ENCODE results near the gene ATXN7L2. TPM values are rescaled to one million over a fixed set of nuclear protein-coding genes. Genes with fewer than 3 reads are reported as not detected.
A peak's percentile ranks its signal among the peaks of the same experiment; 100 is the strongest.

Gene ATXN7L2
- total and polyA plus RNA-seq, 2 of the 8 experiments (the other 6 are each of a cell fraction or from before 2014, with no cell fraction given): 8.1 to 9.3 TPM

DNA sequence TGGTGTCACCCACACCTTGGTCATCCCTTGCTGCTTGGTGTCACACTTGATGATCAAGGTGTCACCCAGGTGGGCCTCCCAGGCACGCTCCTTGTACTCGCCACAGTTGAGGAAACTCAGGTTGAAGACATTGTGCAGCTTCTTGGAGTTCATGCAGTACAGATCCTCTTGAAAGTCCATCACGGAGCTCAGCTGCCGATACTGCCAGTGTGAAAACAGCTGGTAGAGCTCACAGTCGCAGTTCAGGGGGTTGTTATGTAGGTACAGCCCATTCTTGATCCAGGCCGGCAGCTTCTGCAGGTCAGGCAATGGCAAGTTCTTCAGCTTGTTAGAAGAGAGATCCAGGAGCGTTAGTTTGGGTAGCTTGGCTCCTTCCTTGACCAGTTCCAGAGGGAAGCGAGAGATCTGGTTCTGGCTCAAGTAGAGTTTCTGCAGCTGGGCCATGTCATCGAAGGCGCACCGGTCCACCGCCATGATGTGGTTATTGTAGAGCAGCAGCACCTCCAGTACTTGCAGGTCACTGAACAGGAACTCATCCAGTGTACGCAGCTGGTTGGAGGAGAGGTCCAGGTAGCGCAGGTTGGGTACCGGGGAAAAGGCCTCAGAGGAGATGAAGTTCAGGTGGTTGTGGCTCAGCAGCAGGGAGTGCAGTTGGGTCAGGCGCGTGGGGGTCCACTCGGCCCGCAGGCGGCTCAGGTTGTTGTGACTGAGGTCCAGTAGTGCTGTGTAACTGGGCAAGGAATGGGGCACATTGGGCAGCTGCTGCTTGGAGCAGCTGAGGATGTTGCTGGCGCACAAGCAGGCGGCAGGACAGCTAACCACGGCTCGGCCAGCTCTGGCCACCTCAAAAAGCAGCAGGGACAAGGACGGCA lies 24.5 kb downstream of the ATXN7L2 start:
- Histone ChIP-seq H3K23ac (ENCODE audit: insufficient read length) (no peak overlapping the region), H2BK120ac (replicated peaks; ENCODE audit: low read depth, low read length) (no peak overlapping the region), H4K8ac (ENCODE audit: extremely low read depth, insufficient read depth, low read length) (0 out of 2 replicates have a peak overlapping the region, but pooled peaks have one; percentile 18), H2AFZ (ENCODE audit: low read length) (no peak overlapping the region), H3K23me2 (ENCODE audit: low read depth, low read length) (peaks cover 10% of the 10 kb centered on the region), H3K9me3 (ENCODE audit: insufficient read depth in 2 of 2, low read depth in 1 of 2, low read length in 1 of 2) (no peaks in the 10 kb centered on the region), H3K79me2 (ENCODE audit: control insufficient read depth in 1 of 2, insufficient read depth in 2 of 2, low read length in 2 of 2) (no peaks in the 10 kb centered on the region), H3K79me1 (ENCODE audit: low read depth, low read length) (no peaks in the 10 kb centered on the region), H2BK15ac (ENCODE audit: low read length) (no peak overlapping the region), H3K4ac (replicated peaks; ENCODE audit: insufficient read length, low read depth, low read length) (no peak overlapping the region), H3K27ac (ENCODE audit: low read depth, low read length) (no peak overlapping the region), H3K9ac (replicated peaks in 1 of 4; ENCODE audit: extremely low read depth in 1 of 4, low read depth in 3 of 4, low read length in 3 of 4) (no peak overlapping the region), H4K91ac (replicated peaks; ENCODE audit: insufficient read length, low read length) (peak overlapping the region; percentile 35), H3K4me3 (ENCODE audit: extremely low read depth in 1 of 4, insufficient read depth in 2 of 4, low read depth in 3 of 4, low read length in 4 of 4) (no peak overlapping the region; a peak in 1 of 8 replicates), H2BK20ac (ENCODE audit: low read length) (no peak overlapping the region), H3K36me3 (ENCODE audit: control insufficient read depth in 2 of 4, insufficient read depth in 4 of 4, low read length in 3 of 4) (no peaks in the 10 kb centered on the region), H4K5ac (ENCODE audit: insufficient read length, low read depth, low read length) (no peak overlapping the region), H3K4me2 (ENCODE audit: insufficient read depth in 1 of 2, low read depth in 2 of 2, low read length in 2 of 2) (peak overlapping the region in 1 of 2 experiments; percentile 97; a peak in 1 of 4 replicates), H3K27me3 (replicated peaks in 1 of 4; ENCODE audit: control insufficient read depth in 3 of 4, extremely low read depth in 1 of 4, insufficient read depth in 3 of 4, low read length in 3 of 4) (peaks cover 0 to 23% (median 15%) of the 10 kb centered on the region in 4 experiments; a peak in 6 of 7 replicates), H3K4me1 (replicated peaks in 1 of 4; ENCODE audit: control insufficient read depth in 3 of 4, insufficient read depth in 4 of 4, low read length in 3 of 4) (peaks cover 0 to 7% (median 3%) of the 10 kb centered on the region in 4 experiments; a peak in 1 of 7 replicates), H4K20me1 (replicated peaks in 1 of 2; ENCODE audit: control insufficient read depth in 1 of 2, insufficient read depth in 2 of 2, low read length in 2 of 2) (peaks cover 2 to 7% of the 10 kb centered on the region in 2 experiments), H3K14ac (ENCODE audit: insufficient read length) (no peak overlapping the region), H3K18ac (ENCODE audit: extremely low read depth, low read length) (no peak overlapping the region), H2BK5ac (ENCODE audit: low read depth, low read length) (no peak overlapping the region), H3K56ac (replicated peaks; ENCODE audit: insufficient read length, low read depth, low read length) (no peak overlapping the region), H2BK12ac (ENCODE audit: low read depth, low read length) (no peak overlapping the region), H2AK5ac (ENCODE audit: low read depth, low read length) (no peak overlapping the region; the same call in 1 of the 2 replicates)
- DNase-seq (ENCODE audit: low read depth in 1 of 2, low spot score in 2 of 2): no peak
- CTCF ChIA-PET (ENCODE audit: partially characterized antibody): interaction anchor here (1.1 to 43.7 kb wide), 5 partner anchors 1 to 476 kb away, joined by 3 to 1755 read pairs (median 666); partner anchors contain the start of genes AHCYL1, AMIGO1, ATXN7L2 and CYB561D1
- WGBS, 2 experiments (ENCODE audit: extremely low coverage in 1 of 2, insufficient coverage in 1 of 2, insufficient read length in 1 of 2, insufficient replicate concordance in 2 of 2, low coverage in 1 of 2, low lambda C conversion rate in 2 of 2, missing lambda C conversion rate in 1 of 2): 94% methylated on average over 25 of the region's 25 CpGs; no CpG with 5 or more reads in 1 of the 2 experiments
- POLR2A ChIA-PET (ENCODE audit: partially characterized antibody): interaction anchor here (1.5 to 1.9 kb wide), 4 partner anchors 7 to 83 kb away, joined by 3 to 7 read pairs (median 4); no protein-coding TSS in a partner anchor
- no peak for FAIRE-seq
- TF ChIP-seq TEAD4 (IDR thresholded peaks at IDR 0.05; ENCODE audit: low read depth, low read length) (no peak), SP4 (IDR thresholded peaks at IDR 0.05; ENCODE audit: low read length) (no peak), BRCA1 (IDR thresholded peaks at IDR 0.05; ENCODE audit: low read depth, low read length) (no peak), SP1 (IDR thresholded peaks at IDR 0.05; ENCODE audit: low read depth, low read length) (no peak)
- TF ChIP-seq, protein P1, sequence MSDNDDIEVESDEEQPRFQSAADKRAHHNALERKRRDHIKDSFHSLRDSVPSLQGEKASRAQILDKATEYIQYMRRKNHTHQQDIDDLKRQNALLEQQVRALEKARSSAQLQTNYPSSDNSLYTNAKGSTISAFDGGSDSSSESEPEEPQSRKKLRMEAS (IDR thresholded peaks at IDR 0.05): no peak
